Panc1 (cell line): ENCODE results near the gene HNRNPA3. TPM values are rescaled to one million over a fixed set of nuclear protein-coding genes. Genes with fewer than 3 reads are reported as not detected.

ENCODE experiments used
- ATAC-seq: fragments of 200-7000 bp; cut with Tn5 transposase; 2 replicates; pipeline ENCODE4 v1.9.1; 2020; ENCODE audit warnings: mild to moderate bottlenecking, moderate library complexity
- BruUV-seq: library from RNA; stranded (reverse); fragments of 400-500 nt; replicated peaks from 2 replicates; lab custom pipeline; 2021; lab: Mats Ljungman, UMichigan
- CTCF ChIA-PET: fragments of 300-600 bp; sonication (Branson Sonifier 250); formaldehyde crosslinking; loops from one replicate; lab custom pipeline; 2022; ENCODE audit warnings: antibody characterized with exemption; lab: Charles Lee
- POLR2A ChIA-PET: fragments of 300-600 bp; sonication (Branson Sonifier 250); formaldehyde crosslinking; loops from one replicate; lab custom pipeline; 2022; ENCODE audit warnings: antibody characterized with exemption; lab: Charles Lee
- DNase-seq: peaks from one replicate; pipeline ENCODE4 v3.0.0-alpha.2; 2010; ENCODE audit warnings: low read depth, low spot score
- H3K27ac ChIP-seq: 2 replicates; pipeline ENCODE4 v1.5.1; 2011; ENCODE audit warnings: mild to moderate bottlenecking, low read length, inconsistent platforms
- H3K27me3 ChIP-seq: fragments of 200-500 bp; sonication (Bioruptor generic); 2 replicates; pipeline ENCODE4 v1.6.0; 2014; ENCODE audit warnings: low read length, inconsistent platforms; ENCODE audit not compliant: control insufficient read depth, insufficient read depth
- H3K36me3 ChIP-seq: fragments of 200-500 bp; sonication (Bioruptor generic); 2 replicates; pipeline ENCODE4 v1.5.1; 2014; ENCODE audit warnings: inconsistent platforms, mild to moderate bottlenecking, low read length, moderate library complexity; ENCODE audit not compliant: control insufficient read depth, insufficient read depth
- H3K4me1 ChIP-seq: 2 replicates; pipeline ENCODE4 v1.5.1; 2011; ENCODE audit warnings: inconsistent platforms, mild to moderate bottlenecking, low read length, moderate library complexity; ENCODE audit not compliant: control insufficient read depth, insufficient read depth
- H3K4me3 ChIP-seq, 2 experiments: 2 replicates each; pipeline ENCODE4 v1.5.1; 2011 to 2012; ENCODE audit warnings: low read depth in 2 of 2, low read length in 2 of 2, mild to moderate bottlenecking in 2 of 2, inconsistent platforms in 1 of 2, moderate library complexity in 1 of 2
- H3K9me3 ChIP-seq: fragments of 200-500 bp; sonication (Bioruptor generic); 2 replicates; pipeline ENCODE4 v1.5.1; 2014; ENCODE audit warnings: low read depth, mild to moderate bottlenecking, inconsistent platforms, low read length, moderate library complexity; ENCODE audit not compliant: control insufficient read depth, insufficient read depth
- CTCF ChIP-seq: fragments of 450-650 bp; IDR thresholded peaks from 2 replicates; pipeline ENCODE4 v1.5.1; 2017; ENCODE audit warnings: mild to moderate bottlenecking
- POLR2AphosphoS5 ChIP-seq: IDR thresholded peaks from 2 replicates; pipeline ENCODE4 v1.6.1; 2012; ENCODE audit warnings: mild to moderate bottlenecking, low read depth, low read length, moderate library complexity
- REST ChIP-seq, 2 experiments: IDR thresholded peaks; 2 replicates each; pipeline ENCODE4 v1.6.1; 2011 to 2012; ENCODE audit warnings: low read depth in 2 of 2, control low read depth in 1 of 2, low read length in 1 of 2, mild to moderate bottlenecking in 1 of 2, moderate library complexity in 1 of 2; ENCODE audit not compliant: insufficient read depth in 1 of 2
- SIN3A ChIP-seq: IDR thresholded peaks from 2 replicates; pipeline ENCODE4 v1.6.1; 2012; ENCODE audit warnings: low read depth, mild to moderate bottlenecking, low read length, moderate library complexity, borderline replicate concordance; ENCODE audit not compliant: insufficient read depth
- TCF7L2 ChIP-seq: IDR thresholded peaks from 2 replicates; pipeline ENCODE4 v1.6.1; 2011; ENCODE audit warnings: mild to moderate bottlenecking, low read depth, low read length, inconsistent platforms
- in situ Hi-C: cut with HindIII; loops from 2 replicates; pipeline ENCODE4 v1.10.0; 2016; ENCODE audit warnings: low sequenced_read_pairs, low pct_unique_long_range_greater_than_20kb
- intact Hi-C: fragments of 100-400 bp; cut with micrococcal nuclease; formaldehyde crosslinking; loops from one replicate; pipeline ENCODE4 v1.10.0; 2022; ENCODE audit not compliant: unreplicated experiment
- total RNA-seq: library from RNA; stranded (reverse); gene quantifications from one replicate; pipeline ENCODE4 v1.2.1, GENCODE V29; 2021; ENCODE audit not compliant: unreplicated experiment

Gene HNRNPA3
- total RNA-seq, 1 experiment from 2014 or later, result 228 TPM

- ChIA-PET CTCF (no interaction called here), POLR2A (interaction anchor here (0.6 kb wide), 1 partner anchor 108 kb away, joined by 3 read pairs; no protein-coding TSS in a partner anchor)
- in situ Hi-C loops (no loop called here), intact Hi-C loops (no loop called here)
- no TSS peak for BruUV-seq
- Histone ChIP-seq H3K4me1 (peaks cover 58% of the 10 kb centered on the region), H3K27ac (peak overlapping the region; percentile 8; the same call in 1 of the 2 replicates), H3K9me3 (no peaks in the 10 kb centered on the region), H3K27me3 (no peaks in the 10 kb centered on the region), H3K36me3 (peaks cover 41% of the 10 kb centered on the region), H3K4me3 (no peak overlapping the region)
- DNase-seq (no peak), ATAC-seq (no peak)
- TF ChIP-seq SIN3A, result no peak
- TF ChIP-seq CTCF, result no peak
- TF ChIP-seq REST (IDR thresholded peaks at IDR 0.05; ENCODE audit: insufficient read depth in 1 of 2, low read depth in 2 of 2, low read length in 1 of 2), result no peak
- no peak for TF ChIP-seq POLR2AphosphoS5
- TF ChIP-seq TCF7L2, result no peak
Measured at GRCh38 chr2:177234267-177234666, 21.7 kb downstream of the HNRNPA3 start.

- no peak for TF ChIP-seq CTCF
- no peak for TF ChIP-seq POLR2AphosphoS5
- TF ChIP-seq SIN3A, result no peak
- TF ChIP-seq REST (IDR thresholded peaks at IDR 0.05; ENCODE audit: insufficient read depth in 1 of 2, low read depth in 2 of 2, low read length in 1 of 2), result no peak
- no peak for TF ChIP-seq TCF7L2
- intact Hi-C loops, result no loop called here
- peaks cover 30% of the 10 kb centered on the region for H3K36me3 ChIP-seq
- ATAC-seq (peak; percentile 11; the same call in 1 of the 2 replicates), DNase-seq (no peak)
- H3K9me3 ChIP-seq, result no peaks in the 10 kb centered on the region
- no peak overlapping the region for H3K4me3 ChIP-seq
- in situ Hi-C loops, result no loop called here
- no peak overlapping the region; the same call in 1 of the 2 replicates for H3K27ac ChIP-seq
- peaks cover 62% of the 10 kb centered on the region for H3K4me1 ChIP-seq
- ChIA-PET CTCF (no interaction called here), POLR2A (no interaction called here)
- no peaks in the 10 kb centered on the region for H3K27me3 ChIP-seq
- BruUV-seq, result no TSS peak
Measured at GRCh38 chr2:177235855-177236437, 23.4 kb downstream of the HNRNPA3 start.
